HepG2 (cell line): ENCODE measurements around the gene C17orf75. TPM values are rescaled to one million over a fixed set of nuclear protein-coding genes. Genes with fewer than 3 reads are reported as not detected.

Experiments used
- ATAC-seq: fragments of 200-7000 bp; cut with Tn5 transposase; 3 replicates; pipeline ENCODE4 v1.9.1; 2020; ENCODE audit warnings: mild to moderate bottlenecking, moderate library complexity
- BruUV-seq: library from RNA; stranded (reverse); fragments of 400-500 nt; replicated peaks from 2 replicates; lab custom pipeline; 2021; lab: Mats Ljungman, UMichigan
- CTCF ChIA-PET: fragments of 300-600 bp; formaldehyde crosslinking; extraction: SDS; loops from one replicate; lab custom pipeline; 2021; ENCODE audit warnings: low total read pairs, inconsistent platforms, low intra/inter-chr PET ratio; lab: Yijun Ruan, JAX
- POLR2A ChIA-PET: fragments of 350-600 bp; sonication (Branson Sonifier 250); formaldehyde crosslinking; loops from one replicate; lab custom pipeline; 2020; ENCODE audit warnings: antibody characterized with exemption, inconsistent platforms; lab: Yijun Ruan, JAX
- DNase-seq: peaks from one replicate; pipeline ENCODE4 v3.0.0-alpha.2; 2015; ENCODE audit warnings: low spot score
- FAIRE-seq: peaks from 3 replicates; lab custom pipeline; 2011; peaks lifted over from hg19 to GRCh38; lab: Jason Lieb, UNC
- H2AFZ ChIP-seq: one replicate; pipeline ENCODE4 v1.6.1; 2011; ENCODE audit warnings: low read length, inconsistent platforms
- H3K27ac ChIP-seq: fragments of 300-600 bp; 3 replicates; pipeline ENCODE4 v1.8.0; 2011; ENCODE audit warnings: mixed run types, mild to moderate bottlenecking, mixed read lengths, low read length, inconsistent platforms; ENCODE audit not compliant: insufficient read depth; ENCODE audit errors: extremely low read length
- H3K27me3 ChIP-seq, 2 experiments: fragments of 200-600 bp in 1 of 2; 2 replicates in 1 of 2; 3 replicates in 1 of 2; pipeline versions ENCODE4 v1.6.0 to v1.8.0; 2011; ENCODE audit warnings: low read length in 2 of 2, mild to moderate bottlenecking in 2 of 2, moderate library complexity in 2 of 2, inconsistent platforms in 1 of 2; ENCODE audit not compliant: insufficient read depth in 2 of 2, control insufficient read depth in 1 of 2
- H3K36me3 ChIP-seq, 2 experiments: fragments of 200-600 bp in 1 of 2; replicated peaks in 1 of 2; 2 replicates in 1 of 2; 3 replicates in 1 of 2; pipeline versions ENCODE4 v1.5.1 to v1.8.0; 2011; ENCODE audit warnings: low read length in 2 of 2, inconsistent platforms in 1 of 2; ENCODE audit not compliant: insufficient read depth in 2 of 2, control insufficient read depth in 1 of 2
- H3K4me1 ChIP-seq: 2 replicates; pipeline ENCODE4 v1.5.1; 2012; ENCODE audit warnings: low read length, inconsistent platforms; ENCODE audit not compliant: insufficient read depth
- H3K4me2 ChIP-seq: 2 replicates; pipeline ENCODE4 v1.6.0; 2011; ENCODE audit warnings: low read depth, low read length, inconsistent platforms
- H3K4me3 ChIP-seq, 3 experiments: fragments of 200-600 bp in 1 of 3; sonication (generic), shearing (Covaris generic) in 1 of 3; replicated peaks in 1 of 3; 2 replicates each; pipeline ENCODE4 v1.5.1; 2011 to 2016; ENCODE audit warnings: low read length in 3 of 3, inconsistent platforms in 2 of 3, low read depth in 2 of 3, mild to moderate bottlenecking in 2 of 3, control low read depth in 1 of 3, mixed read lengths in 1 of 3; ENCODE audit not compliant: insufficient read depth in 1 of 3
- H3K79me2 ChIP-seq: one replicate; pipeline ENCODE4 v1.6.1; 2011; ENCODE audit warnings: low read length, inconsistent platforms; ENCODE audit not compliant: insufficient read depth
- H3K9ac ChIP-seq: 2 replicates; pipeline ENCODE4 v1.6.0; 2011; ENCODE audit warnings: mild to moderate bottlenecking, low read depth, low read length, inconsistent platforms; ENCODE audit not compliant: insufficient read depth
- H3K9me3 ChIP-seq: 2 replicates; pipeline ENCODE4 v1.5.1; 2012; ENCODE audit warnings: mild to moderate bottlenecking, low read length
- H4K20me1 ChIP-seq: 2 replicates; pipeline ENCODE4 v1.6.0; 2011; ENCODE audit warnings: inconsistent platforms, mild to moderate bottlenecking, low read length, moderate library complexity; ENCODE audit not compliant: insufficient read depth
- ATF3 ChIP-seq: sonication (generic); formaldehyde crosslinking; IDR thresholded peaks from 2 replicates; pipeline ENCODE4 v1.4.0; 2020; ENCODE audit warnings: missing genetic modification reagents
- CEBPG ChIP-seq: IDR thresholded peaks from 2 replicates; pipeline ENCODE4 v1.6.1; 2016
- CHD4 ChIP-seq: fragments of 200-600 bp; sonication (generic); IDR thresholded peaks from 2 replicates; pipeline ENCODE4 v1.7.0; 2017; ENCODE audit warnings: mild to moderate bottlenecking, low read length, borderline replicate concordance
- DMAP1 ChIP-seq: IDR thresholded peaks from 2 replicates; pipeline ENCODE4 v1.6.1; 2016
- EZH2 ChIP-seq: conservative IDR thresholded peaks from 2 replicates; pipeline ENCODE4 v1.6.1; 2012; ENCODE audit warnings: mild to moderate bottlenecking, low read depth, low read length, moderate library complexity
- HMGA1 ChIP-seq: sonication (generic); formaldehyde crosslinking; conservative IDR thresholded peaks from 2 replicates; pipeline ENCODE4 v1.4.0; 2020; ENCODE audit warnings: missing genetic modification reagents
- HOXA9 ChIP-seq: sonication (generic); formaldehyde crosslinking; IDR thresholded peaks from 2 replicates; pipeline ENCODE4 v1.8.1; 2022; ENCODE audit warnings: missing genetic modification reagents, mild to moderate bottlenecking, moderate library complexity, borderline replicate concordance
- KDM6A ChIP-seq: IDR thresholded peaks from 2 replicates; pipeline ENCODE4 v1.6.1; 2016; ENCODE audit warnings: low read depth
- MTF1 ChIP-seq: sonication (generic); formaldehyde crosslinking; IDR thresholded peaks from 2 replicates; pipeline ENCODE4 v1.5.0; 2020; ENCODE audit warnings: missing genetic modification reagents
- MYC ChIP-seq: sonication (generic); formaldehyde crosslinking; IDR thresholded peaks from 2 replicates; pipeline ENCODE4 v1.9.0; 2021; ENCODE audit warnings: missing genetic modification reagents, borderline replicate concordance
- RBM22 ChIP-seq: fragments of 200-400 bp; formaldehyde crosslinking; optimal IDR thresholded peaks from 2 replicates; pipeline ENCODE3; 2017; ENCODE audit warnings: mild to moderate bottlenecking, low read length, moderate library complexity
- ZC3H4 ChIP-seq: sonication (generic); formaldehyde crosslinking; IDR thresholded peaks from 2 replicates; pipeline ENCODE4 v1.4.0; 2020; ENCODE audit warnings: missing genetic modification reagents, borderline replicate concordance
- ZNF275 ChIP-seq: sonication (generic); formaldehyde crosslinking; IDR thresholded peaks from 2 replicates; pipeline ENCODE4 v1.8.0; 2022; ENCODE audit warnings: missing genetic modification reagents, mild to moderate bottlenecking, inconsistent platforms, borderline replicate concordance
- ZNF460 ChIP-seq: sonication (generic); formaldehyde crosslinking; IDR thresholded peaks from 2 replicates; pipeline ENCODE4 v1.5.1; 2020; ENCODE audit warnings: missing genetic modification reagents, mild to moderate bottlenecking, borderline replicate concordance
- ZNF512B ChIP-seq: sonication (generic); formaldehyde crosslinking; IDR thresholded peaks from 2 replicates; pipeline ENCODE4 v1.5.1; 2020; ENCODE audit warnings: missing genetic modification reagents, mild to moderate bottlenecking, borderline replicate concordance
- ZNF564 ChIP-seq: sonication (generic); formaldehyde crosslinking; IDR thresholded peaks from 2 replicates; pipeline ENCODE4 v1.8.1; 2023; ENCODE audit warnings: mild to moderate bottlenecking, missing genetic modification reagents
- ZNF629 ChIP-seq: sonication (generic); formaldehyde crosslinking; conservative IDR thresholded peaks from 2 replicates; pipeline ENCODE4 v1.5.0; 2020; ENCODE audit warnings: missing genetic modification reagents
- ZSCAN12 ChIP-seq: sonication (generic); formaldehyde crosslinking; IDR thresholded peaks from 2 replicates; pipeline ENCODE4 v1.9.0; 2021; ENCODE audit warnings: mild to moderate bottlenecking, missing genetic modification reagents
- WGBS: methylation state at CpG from one replicate; pipeline ENCODE4 v1.1.6; 2017; ENCODE audit warnings: low lambda C conversion rate; 5-methylcytosine and 5-hydroxymethylcytosine counted together
- in situ Hi-C: cut with HindIII; loops from 2 replicates; pipeline ENCODE4 v1.10.0; 2017; ENCODE audit warnings: low pct_unique_long_range_greater_than_20kb; ENCODE audit not compliant: extremely low pct_ligation_motif_present
- intact Hi-C: fragments of 100-400 bp; cut with micrococcal nuclease; formaldehyde crosslinking; loops from one replicate; pipeline ENCODE4 v1.10.0; 2022; ENCODE audit not compliant: unreplicated experiment
- polyA plus RNA-seq, 8 experiments: library from polyadenylated mRNA; depleted of rRNA in 3 of 8; stranded (reverse) in 7 of 8; unstranded in 1 of 8; fragments of >200 nt; fragmentation: Illumina TruSeq in 4 of 8; extraction: Trizol in 4 of 8; gene quantifications; 2 replicates each; pipeline versions ENCODE4 v1.2.1 to v1.2.3, GENCODE V29; 2011 to 2016; ENCODE audit warnings: low read depth in 4 of 8, missing spikeins in 1 of 8, mixed read lengths in 1 of 8; ENCODE audit not compliant: insufficient read depth in 1 of 8
- total RNA-seq, 5 experiments: library from RNA; depleted of rRNA; stranded (reverse); fragments of >200 nt; fragmentation: Illumina TruSeq; extraction: Trizol; gene quantifications; 2 replicates each; pipeline ENCODE4 v1.2.3, GENCODE V29; 2016; ENCODE audit warnings: low read depth in 1 of 5

The C17orf75 gene
- total and polyA plus RNA-seq, 2 of the 13 experiments (the other 11 are each of a cell fraction or from before 2014, with no cell fraction given), result 16.2 to 33.0 TPM

- 94% methylated on average over 5 of the region's 5 CpGs for WGBS
- Histone ChIP-seq H3K4me2 (no peak overlapping the region), H3K9ac (no peak overlapping the region), H3K4me3 (no peak overlapping the region), H4K20me1 (peaks cover 68% of the 10 kb centered on the region), H3K79me2 (peaks cover 80% of the 10 kb centered on the region), H3K36me3 (peaks cover 20 to 71% of the 10 kb centered on the region in 2 experiments), H3K9me3 (no peaks in the 10 kb centered on the region), H3K4me1 (peaks cover 47% of the 10 kb centered on the region), H2AFZ (no peak overlapping the region), H3K27me3 (no peaks in the 10 kb centered on the region), H3K27ac (no peak overlapping the region)
- CTCF ChIA-PET, result no interaction called here
- in situ Hi-C loops, result no loop called here
- DNase-seq (no peak), ATAC-seq (no peak), FAIRE-seq (no peak)
- intact Hi-C loops, result no loop called here
- POLR2A ChIA-PET, result no interaction called here
- TF ChIP-seq EZH2, result no peak
- peak; percentile 44 for TF ChIP-seq RBM22
- no peak for TF ChIP-seq CEBPG (CRISPR knock-in tag)
- no TSS peak for BruUV-seq
These were observed 14.8 kb upstream of the C17orf75 start for GRCh38 chr17:32356750-32357149.

GRCh38 chr17:32356378-32356743, 14.4 kb upstream of the C17orf75 start:
- H3K9ac ChIP-seq, result no peak overlapping the region
- intact Hi-C loops, result no loop called here
- peaks cover 20 to 68% of the 10 kb centered on the region in 2 experiments for H3K36me3 ChIP-seq
- POLR2A ChIA-PET, result no interaction called here
- no peak for DNase-seq
- H3K4me3 ChIP-seq, result no peak overlapping the region
- no peaks in the 10 kb centered on the region for H3K27me3 ChIP-seq
- peaks cover 81% of the 10 kb centered on the region for H3K79me2 ChIP-seq
- no peak for ATAC-seq
- peaks cover 72% of the 10 kb centered on the region for H4K20me1 ChIP-seq
- H3K9me3 ChIP-seq, result no peaks in the 10 kb centered on the region
- H3K27ac ChIP-seq, result no peak overlapping the region
- WGBS, result 99% methylated on average over 3 of the region's 3 CpGs
- H2AFZ ChIP-seq, result no peak overlapping the region
- CTCF ChIA-PET, result no interaction called here
- peaks cover 47% of the 10 kb centered on the region for H3K4me1 ChIP-seq
- in situ Hi-C loops, result no loop called here
- H3K4me2 ChIP-seq, result no peak overlapping the region
- no peak for FAIRE-seq
- no TSS peak for BruUV-seq
- TF ChIP-seq ZNF629, result no peak
- TF ChIP-seq MYC (CRISPR knock-in tag), result no peak
- TF ChIP-seq ZC3H4 (CRISPR knock-in tag), result no peak
- no peak for TF ChIP-seq HMGA1 (CRISPR knock-in tag)
- no peak for TF ChIP-seq ZNF460
- TF ChIP-seq ZSCAN12, result no peak
- no peak for TF ChIP-seq HOXA9 (CRISPR knock-in tag)
- TF ChIP-seq CHD4, result no peak
- TF ChIP-seq DMAP1 (CRISPR knock-in tag), result no peak
- TF ChIP-seq ZNF275 (CRISPR knock-in tag), result no peak
- no peak for TF ChIP-seq KDM6A (CRISPR knock-in tag)
- TF ChIP-seq ATF3 (CRISPR knock-in tag), result no peak
- TF ChIP-seq MTF1 (CRISPR knock-in tag), result no peak
- no peak for TF ChIP-seq ZNF512B (CRISPR knock-in tag)
- TF ChIP-seq ZNF564 (CRISPR knock-in tag), result no peak
